GM21717 (cell line): ENCODE measurements around the gene NUTM2B.
"Not testable (repeated sequence)": the region's sequence is repeated elsewhere in the genome, so short reads cannot be mapped to it uniquely, and the experiment has no call there.

ENCODE experiments used
- ATAC-seq: cut with Tn5 transposase; IDR thresholded peaks from one replicate; pipeline ENCODE4 v1.9.1; 2021; ENCODE audit warnings: mild to moderate bottlenecking, moderate library complexity; ENCODE audit not compliant: unreplicated experiment

Gene NUTM2B

DNA sequence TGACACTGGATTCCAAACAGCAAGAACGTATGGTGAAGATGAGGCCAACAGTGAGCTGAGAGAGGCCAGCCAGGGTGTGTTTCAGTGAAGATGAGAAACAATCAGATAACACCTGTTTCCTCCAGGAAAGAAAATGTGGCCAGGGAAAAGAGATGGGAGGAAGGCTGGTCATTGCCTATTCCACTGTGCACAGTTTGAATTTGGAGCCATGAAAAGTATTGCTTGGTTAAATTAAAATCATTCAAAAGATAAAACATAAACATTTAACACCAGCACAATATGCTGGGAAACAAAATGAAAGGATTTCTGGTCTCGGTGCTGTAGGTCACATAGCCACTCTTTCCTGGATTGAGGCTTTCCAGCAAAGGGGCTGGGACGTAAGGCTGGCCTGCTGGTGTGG, at the start of gene NUTM2B:
NUTM2B (plus strand) TSS at position 301 of the 400 bp plus-strand sequence. CDS start 383 bp downstream, outside the sequence.
- ATAC-seq: not testable (repeated sequence)

GRCh38 chr10:79663287-79663686, 39.7 kb upstream of the NUTM2B start:
- ATAC-seq: not testable (repeated sequence)

DNA sequence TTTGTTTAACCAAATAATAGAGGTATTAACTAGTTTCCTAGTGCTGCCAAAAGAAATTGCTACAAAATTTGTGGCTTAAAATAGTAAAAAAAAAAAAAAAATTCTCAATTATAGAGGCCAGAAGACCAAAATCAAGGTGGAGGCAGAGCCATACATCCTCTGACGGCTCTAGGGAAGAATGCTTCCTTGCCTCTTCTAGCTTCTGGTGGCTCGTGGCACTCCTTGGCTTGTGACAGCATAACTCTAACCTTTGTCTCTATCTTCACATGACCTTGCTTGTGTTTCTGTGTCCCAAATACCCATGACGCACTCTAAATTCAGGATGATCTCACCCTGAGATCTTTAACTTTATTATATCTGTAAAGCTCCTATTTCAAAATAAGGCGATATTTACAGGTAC, 38.3 kb upstream of the NUTM2B start:
- not testable (repeated sequence) for ATAC-seq

DNA sequence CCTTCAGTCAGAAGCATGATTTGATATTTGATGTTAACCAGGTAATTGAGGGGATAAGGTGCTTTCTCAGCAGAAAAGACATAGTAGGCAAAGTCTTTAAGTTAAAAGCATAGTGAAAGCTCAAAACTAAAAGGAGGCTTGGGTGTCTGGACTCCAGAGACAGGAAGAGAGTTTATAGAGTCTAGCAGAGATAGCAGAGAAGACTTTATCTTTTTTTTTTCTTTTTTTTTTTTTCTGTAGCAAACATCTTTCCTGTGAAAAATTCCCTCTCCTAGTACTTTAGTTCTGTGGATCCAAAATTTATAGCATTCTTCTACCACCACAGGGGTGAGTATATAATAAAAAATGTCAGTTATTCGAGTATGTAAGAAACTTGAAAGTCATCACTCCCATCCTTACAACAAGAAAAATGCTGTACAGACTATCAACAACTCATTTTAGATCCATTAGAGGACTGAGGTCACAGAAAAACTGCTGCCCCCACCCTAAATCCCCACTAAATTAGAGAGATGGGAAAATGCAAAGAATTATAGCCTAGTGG, 33.7 kb upstream of the NUTM2B start:
- ATAC-seq: not testable (repeated sequence)

GRCh38 chr10:79674878-79675277, 28.1 kb upstream of the NUTM2B start:
- ATAC-seq: not testable (repeated sequence)

DNA sequence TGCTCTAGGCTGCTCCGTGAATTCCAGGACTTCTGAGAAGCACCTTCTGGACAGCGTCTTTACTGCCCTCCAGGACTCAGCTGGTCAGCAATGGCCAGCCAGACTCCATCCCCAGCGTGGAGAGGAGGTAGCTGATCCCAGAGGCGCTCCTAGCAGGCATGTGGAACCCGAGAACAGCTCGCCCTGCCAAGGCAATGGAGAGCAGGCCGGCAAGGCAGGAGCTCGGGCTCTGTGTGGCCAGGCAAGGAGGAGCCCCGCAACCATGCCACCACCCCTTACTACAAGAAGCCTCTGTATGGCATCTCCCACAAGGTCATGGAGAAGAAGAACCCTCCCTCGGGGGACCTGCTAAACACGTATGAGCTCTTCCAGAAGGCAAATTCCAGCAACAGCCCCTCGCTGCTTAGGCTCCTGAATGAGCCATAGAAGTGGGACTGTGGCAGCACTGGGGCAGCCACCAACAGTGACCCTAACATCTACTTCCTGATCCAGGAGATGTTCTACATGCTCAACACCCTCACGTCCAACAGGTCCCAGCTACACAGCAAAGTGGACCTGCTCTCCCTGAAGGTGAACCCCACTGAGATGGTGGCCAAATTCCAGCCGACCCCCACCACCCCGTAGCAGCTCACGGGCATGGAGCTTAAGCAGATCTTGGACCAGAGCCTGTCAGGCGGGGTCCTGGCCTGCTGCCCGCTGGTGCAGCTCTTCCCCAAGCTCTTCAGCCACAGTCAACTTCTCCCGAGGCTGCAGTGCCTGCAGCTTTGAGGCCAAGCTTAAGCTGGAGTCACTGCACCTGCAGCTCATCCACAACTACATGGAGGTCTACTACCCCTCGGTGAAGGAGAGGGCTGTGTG, 19.8 kb upstream of the NUTM2B start:
- ATAC-seq: not testable (repeated sequence)

- not testable (repeated sequence) for ATAC-seq
Measured at GRCh38 chr10:79683884-79684720, 18.9 kb upstream of the NUTM2B start.

GRCh38 chr10:79685044-79685685, 17.9 kb upstream of the NUTM2B start:
- ATAC-seq: peak; percentile 92

DNA sequence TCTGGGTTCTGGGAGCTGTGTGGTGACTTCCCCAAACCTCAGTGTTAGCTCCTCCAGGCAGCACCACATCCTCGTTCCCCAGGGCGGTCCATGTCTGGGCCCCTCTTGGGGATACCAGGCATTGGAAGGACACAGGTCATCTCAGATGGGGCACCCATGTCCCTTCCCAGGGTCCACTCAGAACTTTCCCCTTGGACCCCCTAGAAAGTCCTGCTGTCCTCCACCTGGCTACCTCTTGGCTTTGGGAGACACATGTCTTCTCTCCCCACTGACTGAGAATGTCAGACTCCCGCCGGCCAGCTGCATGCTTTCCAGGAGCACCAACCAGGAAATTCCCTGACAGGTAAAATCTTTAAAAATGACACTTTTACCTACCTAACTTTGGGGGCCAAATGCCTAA, 16.4 kb upstream of the NUTM2B start:
- ATAC-seq: not testable (repeated sequence)

DNA sequence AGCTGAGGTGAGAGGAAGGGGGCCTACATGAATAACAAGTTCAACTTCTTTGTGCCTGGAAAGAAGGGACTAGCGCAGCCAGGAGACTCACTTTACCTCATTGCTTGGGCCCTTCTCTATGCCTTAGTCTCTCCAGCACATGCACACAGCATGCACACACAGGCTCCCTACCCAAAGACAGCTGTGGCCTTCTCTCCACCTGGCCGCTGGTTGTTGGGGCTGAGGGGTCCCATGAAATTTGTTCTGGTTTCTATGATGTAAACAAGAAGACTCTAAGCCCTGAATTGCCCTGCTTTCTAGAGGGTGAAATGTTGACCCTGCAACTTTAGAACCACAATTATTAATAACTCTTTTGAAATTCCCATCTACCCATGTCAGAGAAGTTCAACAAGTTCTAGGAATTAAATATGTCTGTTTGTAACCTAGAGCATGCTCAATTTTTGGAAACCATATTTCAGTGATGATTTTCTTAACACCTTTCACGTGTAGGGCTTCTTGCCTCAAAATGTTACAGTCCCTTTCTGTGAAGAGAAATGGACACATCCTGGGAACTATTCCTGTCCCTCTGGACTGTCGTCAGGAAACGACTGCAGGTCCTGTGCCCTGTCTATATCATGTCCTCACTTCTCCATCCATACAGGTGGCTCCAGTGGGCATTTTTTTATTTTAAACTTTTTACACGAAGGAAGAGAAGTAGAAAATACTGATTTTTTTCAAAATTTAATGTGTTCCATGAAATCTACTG, 15.4 kb upstream of the NUTM2B start:
- ATAC-seq: not testable (repeated sequence)

GRCh38 chr10:79688798-79689197, 14.2 kb upstream of the NUTM2B start:
- not testable (repeated sequence) for ATAC-seq

- ATAC-seq: not testable (repeated sequence)
Measured at GRCh38 chr10:79696596-79696995, 6.4 kb upstream of the NUTM2B start.

DNA sequence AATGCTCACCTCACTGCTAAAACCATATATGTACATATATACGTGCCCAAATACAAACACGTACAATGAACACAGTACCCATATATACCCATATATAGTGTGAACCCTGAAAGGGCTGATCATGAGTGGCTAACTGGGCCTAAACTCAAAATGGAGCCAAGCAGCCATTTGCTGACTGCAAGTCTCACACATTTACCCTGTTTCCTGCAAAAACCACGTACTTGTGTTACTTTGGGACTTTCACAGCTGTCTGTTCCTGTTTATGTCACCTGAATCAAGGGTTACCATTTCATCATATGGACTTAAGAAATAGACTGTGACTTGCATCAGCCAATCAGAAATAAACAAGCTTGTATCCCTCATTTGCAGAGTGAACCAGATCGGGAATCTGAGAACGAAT, 5.9 kb upstream of the NUTM2B start:
- ATAC-seq: not testable (repeated sequence)

- ATAC-seq: not testable (repeated sequence)
Measured at GRCh38 chr10:79700381-79700944, 2.6 kb upstream of the NUTM2B start.

- ATAC-seq: not testable (repeated sequence)
Measured at GRCh38 chr10:79707017-79707416, 4.0 kb downstream of the NUTM2B start.

DNA sequence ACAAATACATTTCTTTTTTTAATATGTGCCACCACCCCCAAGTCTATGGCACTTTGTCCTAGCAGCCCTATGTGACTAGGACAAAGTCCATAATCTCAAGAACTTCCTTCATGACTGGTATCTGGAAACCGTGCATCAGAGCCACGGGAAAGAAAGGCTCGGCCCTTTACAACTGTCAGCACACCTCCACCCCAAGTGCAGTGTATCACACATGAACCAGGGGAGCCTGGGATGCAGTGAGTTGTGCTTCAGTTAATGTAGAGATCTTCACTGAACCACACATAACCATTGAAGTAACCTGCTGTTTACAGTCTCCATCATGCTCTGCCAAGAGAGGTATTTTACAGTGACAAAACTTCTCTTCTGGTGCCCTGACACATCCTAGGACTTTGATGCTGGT, 11.9 kb downstream of the NUTM2B start:
- not testable (repeated sequence) for ATAC-seq

GRCh38 chr10:79716917-79717579, 14.0 kb downstream of the NUTM2B start:
- ATAC-seq: not testable (repeated sequence)

DNA sequence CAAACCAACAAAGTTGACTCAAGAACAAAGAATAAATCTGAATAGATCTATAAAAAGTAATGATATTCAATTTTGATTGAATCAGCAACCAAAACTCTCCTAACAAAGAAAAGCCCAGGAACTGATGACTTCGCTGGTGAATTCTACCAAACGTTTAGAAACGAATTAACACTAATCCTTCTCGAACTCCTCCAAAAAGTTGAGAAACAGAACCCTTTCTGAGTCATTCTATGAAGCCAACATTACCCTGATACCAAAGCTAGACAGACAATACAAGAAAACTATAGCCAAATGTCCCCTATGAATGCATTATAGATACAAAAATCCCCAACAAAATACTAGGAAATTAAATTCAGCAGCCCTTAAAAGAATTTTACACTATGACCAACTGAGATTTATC, 17.0 kb downstream of the NUTM2B start:
- not testable (repeated sequence) for ATAC-seq

DNA sequence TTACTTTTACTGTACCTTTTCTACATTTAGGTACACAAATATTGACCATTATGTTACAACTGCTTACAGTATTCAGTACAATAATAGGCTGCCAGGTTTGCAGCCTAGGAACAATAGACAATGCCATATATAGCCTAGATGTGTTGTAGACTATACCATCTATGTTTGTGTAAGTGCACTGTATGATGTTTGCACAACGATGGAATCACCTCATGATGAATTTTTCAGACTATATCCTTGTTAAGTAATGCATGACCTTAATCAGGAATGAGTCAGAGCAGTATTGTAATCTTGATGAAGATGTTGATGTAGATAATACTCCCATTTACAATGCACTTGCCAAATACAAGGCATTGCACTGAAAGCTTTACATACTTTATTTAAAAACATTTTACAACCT, 23.6 kb downstream of the NUTM2B start:
- ATAC-seq: not testable (repeated sequence)
